ENCODE measurements around the gene PRICKLE4.

PRICKLE4 gene

DNA sequence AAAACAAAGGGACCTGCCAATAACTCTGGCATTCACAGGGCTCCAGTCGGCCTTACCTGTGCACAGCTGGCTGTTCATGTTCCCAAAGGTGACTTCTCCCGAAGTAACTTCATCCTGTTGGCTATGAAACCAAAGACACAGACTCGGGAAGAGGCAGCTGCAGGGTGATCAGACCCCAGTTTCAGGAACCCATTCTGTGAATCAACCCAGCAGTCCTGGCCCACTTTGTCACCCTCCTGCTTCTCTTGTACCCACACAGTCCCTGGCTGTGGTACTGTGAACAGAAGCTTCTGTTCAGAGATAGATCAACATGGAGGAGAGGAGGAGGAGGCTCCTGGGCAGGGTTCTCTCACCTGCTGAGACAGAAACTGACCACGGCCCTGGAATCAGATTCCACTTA is 24.7 kb upstream of the PRICKLE4 start:
- no peak for DNase-seq (ENCODE audit: low spot score)
- TF ChIP-seq, protein P1, sequence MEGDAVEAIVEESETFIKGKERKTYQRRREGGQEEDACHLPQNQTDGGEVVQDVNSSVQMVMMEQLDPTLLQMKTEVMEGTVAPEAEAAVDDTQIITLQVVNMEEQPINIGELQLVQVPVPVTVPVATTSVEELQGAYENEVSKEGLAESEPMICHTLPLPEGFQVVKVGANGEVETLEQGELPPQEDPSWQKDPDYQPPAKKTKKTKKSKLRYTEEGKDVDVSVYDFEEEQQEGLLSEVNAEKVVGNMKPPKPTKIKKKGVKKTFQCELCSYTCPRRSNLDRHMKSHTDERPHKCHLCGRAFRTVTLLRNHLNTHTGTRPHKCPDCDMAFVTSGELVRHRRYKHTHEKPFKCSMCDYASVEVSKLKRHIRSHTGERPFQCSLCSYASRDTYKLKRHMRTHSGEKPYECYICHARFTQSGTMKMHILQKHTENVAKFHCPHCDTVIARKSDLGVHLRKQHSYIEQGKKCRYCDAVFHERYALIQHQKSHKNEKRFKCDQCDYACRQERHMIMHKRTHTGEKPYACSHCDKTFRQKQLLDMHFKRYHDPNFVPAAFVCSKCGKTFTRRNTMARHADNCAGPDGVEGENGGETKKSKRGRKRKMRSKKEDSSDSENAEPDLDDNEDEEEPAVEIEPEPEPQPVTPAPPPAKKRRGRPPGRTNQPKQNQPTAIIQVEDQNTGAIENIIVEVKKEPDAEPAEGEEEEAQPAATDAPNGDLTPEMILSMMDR (IDR thresholded peaks at IDR 0.05; ENCODE audit: borderline replicate concordance, control extremely low read depth, extremely low read depth, insufficient read depth, missing control alignments) = no peak
- in situ Hi-C loops (cut with MboI; ENCODE audit: low sequenced_read_pairs, unreplicated experiment) = loop anchor here (10.0 kb wide), 1 partner anchor 151 kb away; no protein-coding TSS in a partner anchor

- no peak for DNase-seq (ENCODE audit: low spot score)
- in situ Hi-C loops (cut with MboI; ENCODE audit: low sequenced_read_pairs, unreplicated experiment) = loop anchor here (10.0 kb wide), 1 partner anchor 152 kb away; no protein-coding TSS in a partner anchor
- TF ChIP-seq, protein P1 (IDR thresholded peaks at IDR 0.05; ENCODE audit: borderline replicate concordance, control extremely low read depth, extremely low read depth, insufficient read depth, missing control alignments) = no peak
These were observed 24.2 kb upstream of the PRICKLE4 start for GRCh38 chr6:41756354-41756753.

DNA sequence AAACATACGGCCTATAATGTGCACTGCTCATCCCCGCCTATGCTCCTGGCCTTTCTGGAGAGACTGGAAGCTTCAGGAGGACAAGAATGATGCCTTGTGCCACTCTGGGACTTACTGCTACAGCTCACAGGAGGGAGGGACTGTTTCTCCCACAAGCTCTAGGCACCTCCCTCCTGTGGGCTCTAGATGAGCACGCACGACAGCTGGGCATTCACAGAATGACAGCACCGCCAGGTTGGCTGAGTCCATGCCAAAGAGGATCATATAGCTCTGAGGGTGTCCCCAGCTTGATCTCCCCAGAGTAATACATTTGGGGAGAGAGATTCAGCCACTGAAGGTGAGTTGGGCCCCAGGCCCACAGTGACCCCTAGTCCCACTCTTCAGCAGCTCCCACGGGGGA is 23.3 kb upstream of the PRICKLE4 start:
- in situ Hi-C loops (cut with MboI; ENCODE audit: low sequenced_read_pairs, unreplicated experiment) = loop anchor here (10.0 kb wide), 1 partner anchor 152 kb away; no protein-coding TSS in a partner anchor
- DNase-seq (ENCODE audit: low spot score) = no peak
- TF ChIP-seq, protein P1 (IDR thresholded peaks at IDR 0.05; ENCODE audit: borderline replicate concordance, control extremely low read depth, extremely low read depth, insufficient read depth, missing control alignments) = no peak

GRCh38 chr6:41757931-41758640 is 22.5 kb upstream of the PRICKLE4 start:
- TF ChIP-seq, protein P1 (IDR thresholded peaks at IDR 0.05; ENCODE audit: borderline replicate concordance, control extremely low read depth, extremely low read depth, insufficient read depth, missing control alignments) = no peak
- DNase-seq (ENCODE audit: low spot score) = no peak
- in situ Hi-C loops (cut with MboI; ENCODE audit: low sequenced_read_pairs, unreplicated experiment) = loop anchor here (10.0 kb wide), 1 partner anchor 153 kb away; no protein-coding TSS in a partner anchor

- no peak for DNase-seq (ENCODE audit: low spot score)
- in situ Hi-C loops (cut with MboI; ENCODE audit: low sequenced_read_pairs, unreplicated experiment) = loop anchor here (10.0 kb wide), 1 partner anchor 154 kb away; no protein-coding TSS in a partner anchor
- TF ChIP-seq, protein P1 (IDR thresholded peaks at IDR 0.05; ENCODE audit: borderline replicate concordance, control extremely low read depth, extremely low read depth, insufficient read depth, missing control alignments) = no peak
These were observed 21.9 kb upstream of the PRICKLE4 start for GRCh38 chr6:41758641-41759035.

DNA sequence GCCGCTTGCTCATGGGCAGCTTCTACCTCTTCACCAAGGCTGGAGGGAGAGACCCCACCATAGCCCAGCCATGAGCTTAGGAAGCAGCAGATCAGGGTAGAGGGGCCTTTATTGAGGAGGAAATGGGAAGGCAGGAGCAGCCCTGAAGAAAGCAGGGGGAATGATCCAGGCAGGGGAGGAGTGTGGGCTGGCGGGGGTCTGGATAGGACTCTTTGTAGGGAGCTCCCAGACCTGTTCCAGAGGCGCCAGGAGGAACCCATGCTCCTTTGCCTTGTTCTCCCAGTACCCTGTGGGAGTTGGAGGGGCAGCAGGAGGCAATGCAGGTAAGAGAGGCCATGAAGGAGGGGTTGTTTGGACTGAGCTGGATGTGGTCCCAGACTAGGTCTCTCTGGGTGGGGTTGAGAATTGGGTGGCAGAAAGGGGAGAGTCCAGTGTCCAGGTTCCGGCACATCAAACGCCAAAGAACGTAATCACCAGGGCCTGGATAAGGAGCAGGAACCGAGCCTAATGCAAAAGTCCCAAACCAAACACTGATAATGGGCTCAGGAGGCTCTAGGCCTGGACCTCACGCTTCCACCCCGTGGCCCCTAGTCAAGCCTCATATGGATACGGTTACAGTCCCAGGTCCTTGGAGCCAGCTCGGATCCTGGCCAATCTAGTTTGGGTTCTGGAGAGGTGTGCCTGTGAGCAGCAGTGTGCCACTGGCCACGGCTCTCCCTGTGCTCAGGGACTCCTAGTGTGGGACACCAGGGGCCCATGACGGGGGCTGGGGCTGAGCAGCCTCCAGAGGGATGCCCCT is 21.3 kb upstream of the PRICKLE4 start:
- no peak for DNase-seq (ENCODE audit: low spot score)
- in situ Hi-C loops (cut with MboI; ENCODE audit: low sequenced_read_pairs, unreplicated experiment) = loop anchor here (10.0 kb wide), 1 partner anchor 155 kb away; no protein-coding TSS in a partner anchor
- TF ChIP-seq, protein P1 (IDR thresholded peaks at IDR 0.05; ENCODE audit: borderline replicate concordance, control extremely low read depth, extremely low read depth, insufficient read depth, missing control alignments) = no peak
